Heart left ventricle (tissue), 13 donors: ENCODE data around the gene RAB6B.

Experiments used
- CTCF ChIP-seq, 12 donors: fragments of 200-600 bp; sonication (generic) in 4 of 12; IDR thresholded peaks; one replicate each; pipeline versions ENCODE4 v1.5.0 to v1.8.0; 2018 to 2022; ENCODE audit warnings: antibody characterized with exemption in 12 of 12, mild to moderate bottlenecking in 5 of 12
- POLR2A ChIP-seq, 2 donors: fragments of 450-650 bp; IDR thresholded peaks; one replicate each; pipeline ENCODE4 v1.6.1; 2017; ENCODE audit warnings: antibody characterized with exemption in 2 of 2, mild to moderate bottlenecking in 2 of 2, moderate library complexity in 2 of 2
- donor health status: ischemic (EF 13 %, LVEDD 7.1; RV severe dilation, severe dysfunction).
- donor health status: DM: no; HTN: yes; CAD: no.
- donor health status: DM: no; HTN: no; CAD: no.
- donor health status: ischemic (EF 25% LVEDD 6.9; RV normal size, moderate dysfunction).
- donor health status: ischemic (EF 25% LVEDD 5.7; RV mildly dilated, moderate dysfunction).
- donor health status: ischemic (EF 35%, LVEDD 5.7; RV mildly dilated, moderate dysfunction).
- donor health status: nonischemic (EF 11% LVEDD 7.7; RV severe dilation, severe dysfunction).
- donor health status: DM: yes; HTN: yes; CAD: no.
- donor health status: PGD.
- donor health status: ischemic (EF 29% LVEDD 5.4; RV normal size, mild dysfunction).
- donor health status: nonischemic (EF 23%, LVEDD 6.1; RV moderate dilation, normal function).

DNA sequence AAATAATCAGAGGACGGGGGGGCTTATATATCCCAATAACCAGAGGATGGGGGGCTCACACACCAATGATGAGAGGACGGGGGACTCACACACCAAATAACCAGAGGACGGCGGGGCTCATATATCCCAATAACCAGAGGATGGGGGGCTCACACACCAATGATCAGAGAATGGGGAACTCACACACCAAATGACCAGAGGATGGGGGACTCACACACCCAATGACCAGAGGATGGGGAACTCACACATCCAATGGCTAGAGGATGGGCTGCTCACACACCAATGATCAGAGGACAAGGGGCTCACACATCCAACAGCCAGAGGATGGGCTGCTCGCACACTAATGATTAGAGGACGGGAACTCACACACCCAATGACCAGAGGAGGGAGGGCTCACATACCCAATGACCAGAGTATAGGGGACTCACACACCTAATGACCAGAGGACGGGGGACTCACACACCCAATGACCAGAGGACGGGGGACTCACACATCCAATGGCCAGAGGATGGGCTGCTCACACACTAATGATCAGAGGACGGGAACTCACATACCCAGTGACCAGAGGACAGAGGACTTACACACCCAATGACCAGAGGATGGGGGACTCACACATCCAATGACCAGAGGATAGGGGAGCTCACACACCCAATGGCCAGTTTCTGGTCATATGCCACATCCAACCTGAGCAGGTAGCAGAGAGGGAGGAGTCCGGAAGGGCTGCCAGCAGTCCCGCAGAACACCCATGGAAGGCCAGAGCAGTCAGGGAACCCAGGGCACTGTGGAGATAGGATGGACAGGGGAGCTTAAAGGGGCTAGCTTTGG is 10.6 kb downstream of the RAB6B start:
- no peak for TF ChIP-seq CTCF (IDR thresholded peaks at IDR 0.05)
- TF ChIP-seq POLR2A (IDR thresholded peaks at IDR 0.05) = no peak
